Measurements from ENCODE around the gene EP400.
"Not testable (repeated sequence)": the region's sequence is repeated elsewhere in the genome, so short reads cannot be mapped to it uniquely, and the experiment has no call there.

EP400 gene

DNA sequence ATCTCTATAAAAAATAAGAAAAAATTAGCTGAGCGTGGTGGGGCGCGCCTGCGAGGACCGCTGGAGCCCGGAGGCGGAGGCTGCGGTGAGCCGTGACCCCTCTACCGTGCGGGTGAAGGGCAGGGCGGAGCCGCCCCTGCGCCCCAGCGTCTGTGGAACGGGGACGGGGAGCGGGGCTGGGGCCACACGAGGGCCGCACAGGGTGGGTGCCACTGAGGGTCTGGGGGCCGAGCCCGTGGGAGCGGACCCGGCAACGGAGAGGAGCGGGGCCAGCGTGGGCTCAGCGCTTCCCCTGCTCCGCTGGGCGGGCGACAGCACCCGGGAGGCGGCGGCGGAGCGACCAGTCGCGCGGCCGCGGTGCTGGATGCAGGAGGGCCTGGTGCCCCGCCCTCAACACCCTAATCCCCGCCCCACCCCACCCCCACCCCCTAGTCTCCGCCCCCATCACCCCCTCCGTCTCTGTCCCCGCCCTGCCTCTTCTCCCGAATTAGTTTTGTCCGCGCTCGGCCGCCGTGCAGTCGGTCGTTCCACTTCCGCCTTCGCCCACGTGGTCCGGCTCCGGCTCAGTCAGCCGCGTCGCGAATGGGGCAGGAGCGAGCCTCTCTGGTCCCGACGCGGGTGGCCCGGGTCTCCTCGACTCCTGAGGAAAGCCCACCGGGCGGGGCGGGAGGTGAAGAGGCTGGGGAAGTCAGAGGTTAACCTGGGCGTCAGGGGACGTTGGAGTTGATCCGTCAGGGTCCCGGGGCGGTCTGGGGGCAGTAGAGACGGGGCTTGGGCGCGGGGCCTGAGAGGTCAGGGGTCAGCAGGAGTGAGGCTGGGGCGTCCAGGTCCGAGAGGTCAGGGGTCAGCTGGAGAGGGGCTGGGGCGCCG is 20.8 kb upstream of the EP400 start, which contains the start of gene PUS1:
Gene PUS1, plus strand, starts transcription at position 566 of the 870 bp plus-strand sequence. CDS start 447 bp downstream, outside the sequence.
- DNase-seq, result peak; percentile 92

GRCh38 chr12:131929581-131930456 is 19.9 kb upstream of the EP400 start:
- DNase-seq, result peak; percentile 38

GRCh38 chr12:131930510-131930909 is 19.2 kb upstream of the EP400 start:
- no peak for DNase-seq

- no peak for DNase-seq
These were observed 16.4 kb upstream of the EP400 start for GRCh38 chr12:131933387-131933786.

GRCh38 chr12:131934535-131934934 is 15.2 kb upstream of the EP400 start:
- no peak for DNase-seq

DNA sequence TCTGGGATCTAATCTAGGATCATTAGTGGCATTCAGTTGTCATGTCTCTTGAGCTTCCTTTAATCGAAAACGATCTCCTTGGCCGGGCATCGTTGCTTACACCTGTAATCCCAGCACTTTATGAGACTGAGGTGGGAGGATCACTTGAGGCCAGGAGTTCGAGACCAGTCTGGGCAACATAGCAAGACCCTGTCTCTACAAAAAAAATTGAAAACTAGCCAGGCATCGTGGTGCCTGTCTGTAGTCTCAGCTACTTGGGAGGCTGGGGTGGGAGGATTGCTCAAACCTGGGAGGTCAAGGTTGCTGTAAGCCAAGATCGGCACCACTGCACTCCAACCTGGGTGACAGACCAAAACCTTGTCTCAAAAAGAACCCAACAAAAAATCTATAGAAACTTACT is 11.7 kb upstream of the EP400 start:
- no peak for DNase-seq

DNA sequence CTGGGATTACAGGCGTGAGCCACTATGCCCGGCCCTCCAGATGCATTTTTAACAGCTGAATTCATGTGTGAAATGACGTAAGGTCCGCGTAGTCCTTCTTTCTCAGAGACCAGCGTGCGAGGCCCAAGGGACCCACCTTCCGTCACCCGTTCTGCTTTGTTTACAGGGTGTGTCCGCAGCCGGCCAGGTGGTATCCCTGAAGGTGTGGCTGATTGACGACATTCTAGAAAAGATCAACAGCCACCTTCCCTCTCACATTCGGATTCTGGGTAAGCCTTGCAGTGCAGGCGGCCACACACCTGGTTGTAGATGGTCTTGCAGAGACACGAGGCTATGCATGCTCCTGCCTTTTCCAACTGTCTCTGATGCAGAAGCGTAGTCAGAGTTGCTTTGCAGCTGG is 10.7 kb upstream of the EP400 start:
- no peak for DNase-seq

DNA sequence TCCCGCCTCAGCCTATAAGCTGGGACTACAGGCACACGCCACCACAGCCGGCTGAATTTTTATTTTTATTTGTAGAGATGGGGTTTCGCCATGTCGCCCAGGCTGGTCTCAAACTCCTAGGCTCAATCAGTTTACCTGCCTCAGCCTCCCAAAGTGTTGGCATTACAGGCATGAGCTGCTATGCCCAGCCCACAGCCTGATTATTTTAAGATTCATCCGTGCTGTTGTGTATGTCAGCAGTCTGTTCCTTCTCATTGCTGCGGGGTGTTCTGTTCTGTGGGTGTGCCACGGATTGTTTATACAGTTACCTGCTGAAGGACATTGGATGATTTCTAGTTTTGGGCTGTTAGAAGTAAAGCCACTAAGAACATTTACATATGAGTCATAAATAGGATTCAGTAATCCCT is 9.6 kb upstream of the EP400 start:
- DNase-seq, result no peak

DNA sequence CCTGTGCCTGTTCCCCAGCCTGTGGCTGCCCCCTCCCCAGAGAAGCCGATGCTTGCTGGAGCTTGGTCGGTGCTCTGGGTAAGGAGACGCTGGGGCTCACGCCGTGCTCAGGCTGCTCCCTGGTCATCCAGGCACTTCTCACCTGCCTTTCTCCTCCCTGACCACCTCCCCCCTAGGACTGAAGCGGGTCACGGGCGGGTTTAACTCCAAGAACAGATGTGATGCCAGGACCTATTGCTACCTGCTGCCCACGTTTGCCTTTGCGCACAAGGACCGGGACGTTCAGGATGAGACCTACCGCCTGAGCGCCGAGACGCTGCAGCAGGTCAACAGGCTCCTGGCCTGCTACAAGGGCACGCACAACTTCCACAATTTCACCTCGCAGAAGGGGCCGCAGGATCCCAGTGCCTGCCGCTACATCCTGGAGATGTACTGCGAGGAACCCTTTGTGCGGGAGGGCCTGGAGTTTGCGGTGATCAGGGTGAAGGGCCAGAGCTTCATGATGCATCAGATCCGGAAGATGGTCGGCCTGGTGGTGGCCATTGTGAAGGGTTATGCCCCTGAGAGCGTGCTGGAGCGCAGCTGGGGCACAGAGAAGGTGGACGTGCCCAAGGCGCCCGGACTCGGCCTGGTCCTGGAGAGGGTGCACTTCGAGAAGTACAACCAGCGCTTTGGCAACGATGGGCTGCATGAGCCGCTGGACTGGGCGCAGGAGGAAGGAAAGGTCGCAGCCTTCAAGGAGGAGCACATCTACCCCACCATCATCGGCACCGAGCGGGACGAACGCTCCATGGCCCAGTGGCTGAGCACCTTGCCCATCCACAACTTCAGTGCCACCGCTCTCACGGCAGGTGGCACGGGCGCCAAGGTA is 8.4 kb upstream of the EP400 start:
- no peak for DNase-seq

DNA sequence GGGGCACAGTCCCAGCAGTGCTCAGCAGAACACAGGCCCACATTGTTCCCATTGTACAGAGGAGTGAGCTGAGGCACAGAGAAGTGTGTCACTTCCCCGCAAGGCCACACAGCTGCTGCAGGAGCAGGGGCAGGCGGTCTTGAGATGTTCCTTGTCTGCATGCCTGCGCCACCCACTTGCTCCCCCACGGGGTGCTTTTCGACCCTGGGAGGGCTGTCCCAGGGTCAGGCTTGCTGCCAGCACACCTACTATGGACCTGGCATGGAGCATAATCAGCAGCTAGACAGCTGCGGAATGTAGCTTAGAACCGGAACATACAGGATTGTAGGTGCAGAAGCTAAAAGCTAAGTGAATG is 7.8 kb upstream of the EP400 start:
- no peak for DNase-seq

- no peak for DNase-seq
These were observed 7.1 kb upstream of the EP400 start for GRCh38 chr12:131942671-131943070.

DNA sequence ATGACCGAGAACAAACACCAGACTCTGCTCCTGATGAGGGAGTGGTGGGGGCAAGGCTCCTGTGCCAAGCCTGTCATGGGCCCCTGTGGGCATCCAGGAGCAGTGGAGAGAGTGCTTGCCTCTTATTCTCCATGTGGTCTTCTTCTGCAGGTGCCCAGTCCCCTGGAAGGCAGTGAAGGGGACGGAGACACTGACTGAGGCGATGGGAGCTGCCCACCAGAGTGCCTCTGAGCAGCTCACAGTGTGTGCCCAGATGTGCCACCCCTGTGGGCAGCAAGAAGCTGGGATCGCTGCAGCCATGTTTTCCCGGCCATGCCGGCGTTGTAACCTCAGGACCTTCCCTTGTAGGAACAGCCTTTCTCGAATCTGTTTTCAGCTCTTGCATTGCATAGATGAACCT is 6.4 kb upstream of the EP400 start:
- no peak for DNase-seq

GRCh38 chr12:131943876-131944275 is 5.9 kb upstream of the EP400 start:
- no peak for DNase-seq

GRCh38 chr12:131944601-131945251 is 5.0 kb upstream of the EP400 start:
- no peak for DNase-seq

DNA sequence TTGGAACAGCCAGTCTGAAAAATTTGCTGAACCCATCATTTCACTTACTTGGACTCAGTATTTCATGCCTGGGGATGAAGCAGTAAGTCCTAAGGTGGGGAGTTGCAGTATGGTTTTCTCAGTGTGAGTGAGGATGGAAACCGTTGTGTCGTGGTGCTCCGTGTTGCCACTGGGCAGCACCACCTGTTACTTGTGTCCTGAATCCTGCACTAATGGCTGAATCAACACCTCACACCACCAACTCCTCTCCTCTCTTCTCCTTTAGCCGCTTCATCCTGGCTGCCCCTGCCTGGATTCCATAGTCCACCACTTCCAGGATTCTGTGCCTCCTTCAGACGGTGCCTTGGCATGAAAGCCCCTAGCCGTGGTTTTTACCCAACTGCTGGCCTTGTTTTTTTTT is 3.0 kb upstream of the EP400 start:
- no peak for DNase-seq

DNA sequence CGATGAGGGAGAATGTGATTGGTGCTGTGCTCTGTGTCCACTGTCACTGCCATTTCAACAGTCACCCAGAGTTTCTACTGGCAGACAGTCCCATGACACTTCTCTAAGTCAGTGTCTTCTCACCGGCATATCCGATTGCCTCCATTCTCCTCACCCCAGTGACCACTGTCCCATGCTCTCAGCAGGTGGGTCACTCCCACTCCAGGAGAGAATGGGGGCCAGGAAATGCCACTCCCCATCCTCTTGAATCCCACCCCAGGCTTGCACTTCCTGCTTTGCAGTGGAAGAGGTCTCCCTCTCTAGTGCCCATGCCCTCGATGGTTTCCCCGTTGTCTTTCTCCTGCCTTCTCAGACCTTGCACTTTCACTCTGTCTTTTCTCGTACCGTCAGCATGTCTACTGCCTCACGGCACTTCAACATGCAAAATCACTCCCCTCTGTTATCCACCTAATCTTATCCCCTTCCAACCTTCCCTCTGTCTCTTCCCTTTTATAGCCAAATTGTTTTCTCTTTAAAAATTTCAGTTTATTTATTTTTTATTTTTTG is 2.2 kb upstream of the EP400 start:
- no peak for DNase-seq

GRCh38 chr12:131948166-131948712 is 1.5 kb upstream of the EP400 start:
- no peak for DNase-seq

GRCh38 chr12:131948713-131949430 is 870 bp upstream of the EP400 start:
- DNase-seq, result not testable (repeated sequence)

DNA sequence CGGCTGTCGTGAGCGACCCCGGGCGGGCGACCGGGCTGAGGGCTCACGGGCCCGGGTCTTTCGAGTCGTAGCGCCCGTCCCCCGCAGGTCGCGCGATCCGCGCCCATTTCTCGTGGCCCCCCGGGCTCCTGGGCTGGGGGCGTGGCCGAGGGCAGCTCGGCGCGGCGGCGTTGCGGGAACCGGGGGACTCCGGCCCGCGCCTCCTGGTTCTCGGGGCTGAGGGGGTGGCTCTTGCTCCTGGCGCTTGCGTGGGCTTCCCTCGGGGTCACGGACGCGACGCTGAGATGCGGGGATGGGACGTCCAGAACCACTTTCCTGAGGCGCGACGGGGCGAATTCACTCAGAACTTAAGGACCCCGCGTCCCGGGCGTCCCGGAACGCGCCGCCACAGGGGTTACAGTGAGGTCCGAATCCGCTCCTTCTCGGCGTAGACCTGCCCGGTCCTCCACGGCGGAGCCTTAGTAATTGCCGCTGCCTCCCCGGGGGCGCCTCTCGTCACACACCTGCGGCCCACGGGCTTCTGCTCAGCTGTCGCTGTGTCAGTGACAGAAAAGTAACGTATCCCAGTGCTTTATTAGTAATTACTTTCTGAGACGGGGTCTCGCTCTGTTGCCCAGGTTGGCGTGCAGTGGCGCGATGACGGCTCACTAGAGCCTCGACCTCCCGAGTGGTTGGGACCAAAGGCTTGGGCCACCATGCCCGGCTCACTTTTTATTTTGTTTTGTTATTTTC is 606 bp downstream of the EP400 start:
- DNase-seq, result peak; percentile 46

- not testable (repeated sequence) for DNase-seq
These were observed 4.1 kb downstream of the EP400 start for GRCh38 chr12:131953810-131954209.
